OCI-LY1 (cell line): ENCODE data around the gene ASPM.

Source experiments
- EZH2 ChIP-seq: fragments of 200-600 bp; sonication (generic), shearing (Covaris generic); IDR thresholded peaks from 2 replicates; pipeline ENCODE4 v1.8.0; 2017; ENCODE audit warnings: borderline replicate concordance, mixed run types, mild to moderate bottlenecking, antibody characterized with exemption, low read length, moderate library complexity, mixed read lengths
- TF ChIP-seq, protein P1 (sequence below): fragments of 200-600 bp; sonication (generic), shearing (Covaris generic); IDR thresholded peaks from 2 replicates; pipeline ENCODE4 v1.5.1; 2017; ENCODE audit warnings: mild to moderate bottlenecking, antibody characterized with exemption, low read length, moderate library complexity, mixed read lengths

DNA sequence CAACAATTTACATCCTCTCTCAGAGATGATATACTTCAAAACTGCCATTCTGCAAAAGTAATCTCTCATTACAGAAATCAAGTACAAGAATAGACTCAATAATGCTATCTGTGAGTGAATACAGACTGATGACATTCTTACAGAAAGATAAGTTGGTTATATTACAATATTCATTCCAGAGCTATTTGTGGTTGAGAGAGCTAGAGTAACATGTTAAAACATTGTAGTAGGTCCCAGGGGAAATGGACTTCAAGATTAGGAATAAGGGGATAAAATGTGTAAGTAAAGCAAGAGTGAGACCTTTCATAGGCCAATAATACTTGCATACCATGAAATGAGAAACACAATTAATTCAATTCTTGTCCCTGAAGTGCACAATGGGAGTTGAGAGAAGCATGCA is 80.9 kb downstream of the ASPM start:
- TF ChIP-seq, protein P1, sequence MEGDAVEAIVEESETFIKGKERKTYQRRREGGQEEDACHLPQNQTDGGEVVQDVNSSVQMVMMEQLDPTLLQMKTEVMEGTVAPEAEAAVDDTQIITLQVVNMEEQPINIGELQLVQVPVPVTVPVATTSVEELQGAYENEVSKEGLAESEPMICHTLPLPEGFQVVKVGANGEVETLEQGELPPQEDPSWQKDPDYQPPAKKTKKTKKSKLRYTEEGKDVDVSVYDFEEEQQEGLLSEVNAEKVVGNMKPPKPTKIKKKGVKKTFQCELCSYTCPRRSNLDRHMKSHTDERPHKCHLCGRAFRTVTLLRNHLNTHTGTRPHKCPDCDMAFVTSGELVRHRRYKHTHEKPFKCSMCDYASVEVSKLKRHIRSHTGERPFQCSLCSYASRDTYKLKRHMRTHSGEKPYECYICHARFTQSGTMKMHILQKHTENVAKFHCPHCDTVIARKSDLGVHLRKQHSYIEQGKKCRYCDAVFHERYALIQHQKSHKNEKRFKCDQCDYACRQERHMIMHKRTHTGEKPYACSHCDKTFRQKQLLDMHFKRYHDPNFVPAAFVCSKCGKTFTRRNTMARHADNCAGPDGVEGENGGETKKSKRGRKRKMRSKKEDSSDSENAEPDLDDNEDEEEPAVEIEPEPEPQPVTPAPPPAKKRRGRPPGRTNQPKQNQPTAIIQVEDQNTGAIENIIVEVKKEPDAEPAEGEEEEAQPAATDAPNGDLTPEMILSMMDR, result no peak
- no peak for TF ChIP-seq EZH2
